ENCODE measurements around the gene PRKCH.

PRKCH gene

DNA sequence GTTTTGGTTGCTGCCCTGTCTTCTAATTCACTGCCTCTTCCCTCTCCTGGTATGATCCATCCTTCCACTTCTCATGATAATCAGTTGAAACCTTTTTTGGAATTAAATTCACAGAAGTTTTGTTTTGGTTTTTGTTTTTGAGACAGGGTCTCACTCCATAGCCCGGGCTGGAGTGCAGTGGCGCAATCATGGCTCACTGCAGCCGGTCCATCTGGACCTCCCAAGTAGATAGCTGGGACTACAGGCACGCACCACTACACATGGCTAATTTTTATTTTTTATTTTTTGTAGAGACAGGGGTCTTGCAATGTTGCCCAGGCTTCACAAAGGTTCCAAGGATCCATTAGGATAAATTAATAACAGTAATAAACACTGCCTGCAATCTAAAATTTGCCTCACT is 164.3 kb downstream of the PRKCH start:
- DNase-seq (ENCODE audit: low spot score) = no peak
- in situ Hi-C loops (cut with MboI; ENCODE audit: low pct_unique_long_range_greater_than_20kb, low sequenced_read_pairs, unreplicated experiment) = no loop called here
- TF ChIP-seq, protein P1, sequence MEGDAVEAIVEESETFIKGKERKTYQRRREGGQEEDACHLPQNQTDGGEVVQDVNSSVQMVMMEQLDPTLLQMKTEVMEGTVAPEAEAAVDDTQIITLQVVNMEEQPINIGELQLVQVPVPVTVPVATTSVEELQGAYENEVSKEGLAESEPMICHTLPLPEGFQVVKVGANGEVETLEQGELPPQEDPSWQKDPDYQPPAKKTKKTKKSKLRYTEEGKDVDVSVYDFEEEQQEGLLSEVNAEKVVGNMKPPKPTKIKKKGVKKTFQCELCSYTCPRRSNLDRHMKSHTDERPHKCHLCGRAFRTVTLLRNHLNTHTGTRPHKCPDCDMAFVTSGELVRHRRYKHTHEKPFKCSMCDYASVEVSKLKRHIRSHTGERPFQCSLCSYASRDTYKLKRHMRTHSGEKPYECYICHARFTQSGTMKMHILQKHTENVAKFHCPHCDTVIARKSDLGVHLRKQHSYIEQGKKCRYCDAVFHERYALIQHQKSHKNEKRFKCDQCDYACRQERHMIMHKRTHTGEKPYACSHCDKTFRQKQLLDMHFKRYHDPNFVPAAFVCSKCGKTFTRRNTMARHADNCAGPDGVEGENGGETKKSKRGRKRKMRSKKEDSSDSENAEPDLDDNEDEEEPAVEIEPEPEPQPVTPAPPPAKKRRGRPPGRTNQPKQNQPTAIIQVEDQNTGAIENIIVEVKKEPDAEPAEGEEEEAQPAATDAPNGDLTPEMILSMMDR (IDR thresholded peaks at IDR 0.05; ENCODE audit: extremely low read depth, insufficient read depth, missing control alignments) = no peak

DNA sequence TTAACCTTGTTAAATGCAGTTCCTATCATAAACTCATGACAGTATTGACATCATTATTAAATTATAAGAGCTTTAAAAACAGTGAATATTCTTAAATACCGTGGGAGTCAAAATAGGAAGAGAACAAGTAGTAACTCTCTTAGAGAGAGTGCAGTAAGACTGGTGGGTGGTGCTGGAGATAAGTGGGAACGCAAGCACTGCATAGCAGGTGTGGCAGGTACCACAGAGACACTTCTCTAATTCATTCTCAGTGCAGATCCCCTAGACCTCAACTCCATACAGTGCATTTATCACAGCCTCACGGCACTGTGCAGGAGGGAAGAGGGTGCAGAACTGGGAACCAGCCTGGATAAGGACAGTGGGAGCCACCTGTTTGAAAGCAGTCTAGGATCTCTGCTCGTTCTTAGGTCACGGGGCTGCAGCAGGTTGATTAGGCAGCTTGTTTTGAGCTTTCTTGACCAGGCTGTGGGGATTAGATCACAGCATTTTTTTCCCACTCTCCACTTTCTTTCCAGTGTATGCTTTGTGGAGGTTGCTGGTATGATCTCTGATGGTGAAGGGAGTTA is 165.6 kb downstream of the PRKCH start:
- DNase-seq (ENCODE audit: low spot score) = no peak
- in situ Hi-C loops (cut with MboI; ENCODE audit: low pct_unique_long_range_greater_than_20kb, low sequenced_read_pairs, unreplicated experiment) = no loop called here
- TF ChIP-seq, protein P1 (IDR thresholded peaks at IDR 0.05; ENCODE audit: extremely low read depth, insufficient read depth, missing control alignments) = no peak

DNA sequence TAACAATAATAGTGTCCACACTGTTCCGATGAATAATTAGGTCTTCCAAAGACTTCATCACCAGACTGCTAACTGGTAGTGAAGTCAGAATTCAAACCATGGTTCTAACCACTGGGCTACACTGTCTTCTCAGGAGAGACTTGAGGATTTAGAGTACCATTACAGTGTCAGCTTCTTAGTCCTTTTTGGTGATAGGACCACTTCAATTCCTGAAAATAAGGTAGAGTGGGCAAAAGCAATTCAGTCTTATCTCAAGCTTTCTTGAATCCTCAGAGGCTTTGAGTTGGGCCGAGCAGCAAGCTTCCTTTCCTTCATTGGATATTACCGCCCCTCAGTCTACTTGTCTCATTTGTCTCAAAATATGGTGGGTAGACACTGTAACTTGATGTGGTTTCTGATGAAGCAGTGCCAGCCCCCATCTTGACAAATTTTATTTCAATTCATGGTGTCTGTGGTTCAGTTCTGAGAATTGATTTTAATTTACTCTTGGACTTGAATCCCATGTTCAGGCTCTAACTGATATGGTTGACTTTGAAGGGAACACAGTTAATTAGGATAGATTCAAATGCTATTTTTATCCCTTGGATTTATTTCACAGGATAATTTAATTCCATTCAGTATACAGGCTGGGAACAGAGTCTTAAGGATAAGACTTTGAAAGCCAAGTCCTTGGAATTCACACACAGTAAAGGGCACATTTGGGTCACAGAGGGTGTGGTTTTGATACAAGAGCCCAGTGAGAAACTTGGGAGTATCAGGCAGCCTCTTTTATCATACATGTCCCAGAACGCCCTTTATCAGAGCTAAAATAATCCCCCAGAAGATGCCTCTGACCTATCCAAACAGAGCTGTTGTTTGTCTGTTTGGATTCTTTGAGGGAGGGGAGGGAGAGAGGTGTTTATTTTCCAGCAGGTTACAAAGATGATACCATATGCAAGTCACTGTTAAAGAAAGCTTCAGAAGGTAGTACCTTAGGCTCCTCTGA is 167.3 kb downstream of the PRKCH start:
- no peak for DNase-seq (ENCODE audit: low spot score)
- in situ Hi-C loops (cut with MboI; ENCODE audit: low pct_unique_long_range_greater_than_20kb, low sequenced_read_pairs, unreplicated experiment) = no loop called here
- TF ChIP-seq, protein P1 (IDR thresholded peaks at IDR 0.05; ENCODE audit: extremely low read depth, insufficient read depth, missing control alignments) = no peak

DNA sequence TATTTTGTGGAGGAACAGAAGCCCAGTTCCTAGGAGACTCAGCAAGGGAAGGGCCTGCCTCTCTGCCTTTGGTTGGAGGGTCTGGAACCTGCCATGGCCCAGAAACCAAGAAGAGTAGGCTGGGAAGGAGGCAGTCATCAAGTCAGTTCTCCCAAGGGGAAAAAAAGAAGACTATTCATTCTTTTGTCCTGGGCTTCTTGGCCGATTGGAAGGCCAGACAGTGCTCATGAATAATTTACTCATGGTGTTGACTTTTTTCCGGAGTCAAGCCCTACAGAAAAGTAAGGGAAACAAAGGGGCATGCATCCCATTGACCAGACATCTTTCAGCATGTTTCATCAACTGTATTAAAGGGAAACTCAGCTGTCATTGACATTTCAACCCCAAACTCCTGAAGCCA is 168.1 kb downstream of the PRKCH start:
- DNase-seq (ENCODE audit: low spot score) = no peak
- in situ Hi-C loops (cut with MboI; ENCODE audit: low pct_unique_long_range_greater_than_20kb, low sequenced_read_pairs, unreplicated experiment) = no loop called here
- TF ChIP-seq, protein P1 (IDR thresholded peaks at IDR 0.05; ENCODE audit: extremely low read depth, insufficient read depth, missing control alignments) = no peak

DNA sequence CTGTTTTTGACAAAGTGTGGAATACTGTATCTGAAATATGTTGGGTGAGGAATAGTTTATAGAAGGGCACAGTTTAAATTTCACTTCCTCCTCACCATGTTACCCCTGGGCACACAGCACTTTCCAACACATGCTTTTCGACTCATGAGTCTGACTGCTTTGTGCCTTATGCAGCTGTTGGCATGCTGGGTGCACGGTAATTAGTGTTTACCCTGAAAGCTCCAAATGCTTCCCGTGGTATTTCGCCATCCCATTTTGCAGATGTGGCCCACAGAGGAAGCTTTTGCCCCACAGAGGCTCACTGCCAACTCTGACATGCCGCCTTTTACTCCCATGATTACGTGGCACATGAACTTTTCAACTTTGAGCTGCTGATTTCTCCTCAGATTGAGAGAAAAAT is 168.6 kb downstream of the PRKCH start:
- TF ChIP-seq, protein P1 (IDR thresholded peaks at IDR 0.05; ENCODE audit: extremely low read depth, insufficient read depth, missing control alignments) = no peak
- in situ Hi-C loops (cut with MboI; ENCODE audit: low pct_unique_long_range_greater_than_20kb, low sequenced_read_pairs, unreplicated experiment) = no loop called here
- no peak for DNase-seq (ENCODE audit: low spot score)

DNA sequence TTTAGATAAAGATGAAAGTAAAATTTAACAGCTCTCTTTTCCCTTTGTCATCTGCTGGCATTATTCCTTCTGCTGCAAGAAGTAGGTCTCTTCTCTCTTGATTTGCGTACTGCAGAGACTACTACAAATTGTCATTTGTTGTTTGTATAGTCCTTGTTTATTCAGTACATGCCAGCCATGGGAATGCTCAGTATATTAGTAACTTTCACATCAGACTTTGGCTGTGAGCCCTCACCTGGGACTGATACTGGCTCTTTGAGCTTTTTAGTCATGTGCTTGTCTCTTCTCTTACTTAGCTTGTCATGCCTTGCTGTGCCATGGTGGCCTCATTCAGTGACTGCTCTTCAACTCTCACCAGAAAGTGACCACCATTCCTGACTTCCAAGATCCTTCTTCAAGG is 169.8 kb downstream of the PRKCH start:
- in situ Hi-C loops (cut with MboI; ENCODE audit: low pct_unique_long_range_greater_than_20kb, low sequenced_read_pairs, unreplicated experiment) = no loop called here
- no peak for DNase-seq (ENCODE audit: low spot score)
- TF ChIP-seq, protein P1 (IDR thresholded peaks at IDR 0.05; ENCODE audit: extremely low read depth, insufficient read depth, missing control alignments) = no peak

Measured in GM13977 (cell line).